HepG2 (cell line): Measurements from ENCODE around the gene TRIM28. TPM values are rescaled to one million over a fixed set of nuclear protein-coding genes. Genes with fewer than 3 reads are reported as not detected.

ENCODE experiments used
- HNF4G ChIP-seq, 2 experiments: sonication (generic) in 1 of 2; formaldehyde crosslinking in 1 of 2; IDR thresholded peaks; 2 replicates each; pipeline versions ENCODE4 v1.4.0 to v1.6.1; 2011 to 2020; ENCODE audit warnings: borderline replicate concordance in 2 of 2, low read depth in 2 of 2, mild to moderate bottlenecking in 2 of 2, low read length in 1 of 2, missing genetic modification reagents in 1 of 2, moderate library complexity in 1 of 2
- JUN ChIP-seq: sonication (generic); formaldehyde crosslinking; IDR thresholded peaks from 2 replicates; pipeline ENCODE4 v1.4.0; 2020; ENCODE audit warnings: mild to moderate bottlenecking, missing genetic modification reagents
- NR2C2 ChIP-seq: sonication (generic); formaldehyde crosslinking; IDR thresholded peaks from 2 replicates; pipeline ENCODE4 v1.4.0; 2020; ENCODE audit warnings: missing genetic modification reagents, mild to moderate bottlenecking, moderate library complexity, borderline replicate concordance
- NR2F1 ChIP-seq, 2 experiments: fragments of 450-650 bp in 1 of 2; formaldehyde crosslinking in 1 of 2; IDR thresholded peaks; 2 replicates each; pipeline versions ENCODE4 v1.5.0 to v1.6.1; 2016 to 2020; ENCODE audit warnings: mild to moderate bottlenecking in 1 of 2, missing compliant biosample characterization in 1 of 2, missing genetic modification reagents in 1 of 2, moderate library complexity in 1 of 2
- SMARCC2 ChIP-seq: fragments of 450-650 bp; IDR thresholded peaks from 2 replicates; pipeline ENCODE4 v1.6.1; 2017; ENCODE audit warnings: antibody characterized with exemption, mild to moderate bottlenecking
- ZNF136 ChIP-seq: sonication (generic); formaldehyde crosslinking; IDR thresholded peaks from 2 replicates; pipeline ENCODE4 v1.8.1; 2022; ENCODE audit warnings: low read depth, mild to moderate bottlenecking, moderate library complexity, missing genetic modification reagents
- ZNF782 ChIP-seq: sonication (generic); formaldehyde crosslinking; IDR thresholded peaks from 2 replicates; pipeline ENCODE4 v1.4.0; 2020; ENCODE audit warnings: missing genetic modification reagents, mild to moderate bottlenecking, borderline replicate concordance
- ZNF883 ChIP-seq: sonication (generic); formaldehyde crosslinking; IDR thresholded peaks from 2 replicates; pipeline ENCODE4 v1.5.1; 2020; ENCODE audit warnings: mild to moderate bottlenecking, missing genetic modification reagents; ENCODE audit errors: not compliant biosample characterization
- polyA plus RNA-seq, 8 experiments: library from polyadenylated mRNA; depleted of rRNA in 3 of 8; stranded (reverse) in 7 of 8; unstranded in 1 of 8; fragments of >200 nt; fragmentation: Illumina TruSeq in 4 of 8; extraction: Trizol in 4 of 8; gene quantifications; 2 replicates each; pipeline versions ENCODE4 v1.2.1 to v1.2.3, GENCODE V29; 2011 to 2016; ENCODE audit warnings: low read depth in 4 of 8, missing spikeins in 1 of 8, mixed read lengths in 1 of 8; ENCODE audit not compliant: insufficient read depth in 1 of 8
- total RNA-seq, 5 experiments: library from RNA; depleted of rRNA; stranded (reverse); fragments of >200 nt; fragmentation: Illumina TruSeq; extraction: Trizol; gene quantifications; 2 replicates each; pipeline ENCODE4 v1.2.3, GENCODE V29; 2016; ENCODE audit warnings: low read depth in 1 of 5
- TF ChIP-seq, protein P1 (sequence below): sonication (generic); formaldehyde crosslinking; IDR thresholded peaks from 2 replicates; pipeline ENCODE4 v1.5.0; 2020; ENCODE audit warnings: mild to moderate bottlenecking, missing genetic modification reagents
- TF ChIP-seq, protein P2 (sequence below): IDR thresholded peaks from 2 replicates; pipeline ENCODE4 v1.6.1; 2016; ENCODE audit warnings: low read depth

Gene TRIM28
- total and polyA plus RNA-seq, 2 of the 13 experiments (the other 11 are each of a cell fraction or from before 2014, with no cell fraction given) = 361 to 439 TPM

DNA sequence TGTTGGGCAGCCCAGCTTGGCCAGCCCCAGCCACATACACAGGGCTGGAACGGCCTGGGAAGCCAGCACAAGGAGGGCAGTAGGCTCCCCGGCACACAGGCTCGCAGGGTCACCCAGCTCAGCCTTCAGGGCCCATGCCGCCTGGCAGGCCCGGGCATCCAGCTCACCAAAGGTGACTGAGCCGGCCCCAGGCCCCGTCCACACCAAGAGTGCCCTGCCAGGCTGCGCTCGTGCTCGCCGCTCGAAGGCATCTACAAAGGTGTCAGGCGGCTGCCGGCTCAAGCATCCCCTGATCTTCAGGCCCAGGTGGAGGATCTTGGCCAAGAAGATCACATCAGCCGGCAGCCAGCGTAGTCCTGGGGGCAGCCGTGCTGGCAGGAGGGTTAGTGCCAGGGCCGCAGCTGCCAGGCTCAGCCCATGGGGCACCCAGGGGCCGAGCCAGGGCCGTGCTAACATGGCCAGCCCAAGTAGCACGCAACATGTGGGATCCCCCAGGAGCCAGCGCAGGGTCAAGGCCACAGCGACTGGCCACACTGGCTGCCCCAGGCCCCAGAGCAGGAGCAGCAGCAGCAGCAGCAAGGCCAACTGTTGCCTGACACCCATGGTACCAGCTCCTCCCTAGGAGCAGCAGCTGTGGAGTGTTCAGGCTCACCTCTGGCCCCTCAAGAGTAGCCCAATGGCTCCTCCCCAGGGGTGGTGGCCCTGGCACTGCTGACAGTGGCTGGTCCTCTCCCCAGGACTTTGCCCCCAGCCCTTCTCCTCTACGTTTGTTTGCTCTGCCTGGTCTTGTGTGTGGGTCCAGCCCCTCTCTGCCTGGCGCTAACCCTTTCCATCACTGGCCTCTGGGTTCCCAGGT lies 32.3 kb upstream of the TRIM28 start, which contains the start of gene SLC27A5 (continued):
- TF ChIP-seq, protein P1, sequence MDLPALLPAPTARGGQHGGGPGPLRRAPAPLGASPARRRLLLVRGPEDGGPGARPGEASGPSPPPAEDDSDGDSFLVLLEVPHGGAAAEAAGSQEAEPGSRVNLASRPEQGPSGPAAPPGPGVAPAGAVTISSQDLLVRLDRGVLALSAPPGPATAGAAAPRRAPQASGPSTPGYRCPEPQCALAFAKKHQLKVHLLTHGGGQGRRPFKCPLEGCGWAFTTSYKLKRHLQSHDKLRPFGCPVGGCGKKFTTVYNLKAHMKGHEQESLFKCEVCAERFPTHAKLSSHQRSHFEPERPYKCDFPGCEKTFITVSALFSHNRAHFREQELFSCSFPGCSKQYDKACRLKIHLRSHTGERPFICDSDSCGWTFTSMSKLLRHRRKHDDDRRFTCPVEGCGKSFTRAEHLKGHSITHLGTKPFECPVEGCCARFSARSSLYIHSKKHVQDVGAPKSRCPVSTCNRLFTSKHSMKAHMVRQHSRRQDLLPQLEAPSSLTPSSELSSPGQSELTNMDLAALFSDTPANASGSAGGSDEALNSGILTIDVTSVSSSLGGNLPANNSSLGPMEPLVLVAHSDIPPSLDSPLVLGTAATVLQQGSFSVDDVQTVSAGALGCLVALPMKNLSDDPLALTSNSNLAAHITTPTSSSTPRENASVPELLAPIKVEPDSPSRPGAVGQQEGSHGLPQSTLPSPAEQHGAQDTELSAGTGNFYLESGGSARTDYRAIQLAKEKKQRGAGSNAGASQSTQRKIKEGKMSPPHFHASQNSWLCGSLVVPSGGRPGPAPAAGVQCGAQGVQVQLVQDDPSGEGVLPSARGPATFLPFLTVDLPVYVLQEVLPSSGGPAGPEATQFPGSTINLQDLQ (CRISPR knock-in tag) = 0 out of 2 replicates have a peak, but pooled peaks have one; percentile 38
- TF ChIP-seq NR2C2 (CRISPR knock-in tag) = peak; percentile 86
- TF ChIP-seq, protein P2, sequence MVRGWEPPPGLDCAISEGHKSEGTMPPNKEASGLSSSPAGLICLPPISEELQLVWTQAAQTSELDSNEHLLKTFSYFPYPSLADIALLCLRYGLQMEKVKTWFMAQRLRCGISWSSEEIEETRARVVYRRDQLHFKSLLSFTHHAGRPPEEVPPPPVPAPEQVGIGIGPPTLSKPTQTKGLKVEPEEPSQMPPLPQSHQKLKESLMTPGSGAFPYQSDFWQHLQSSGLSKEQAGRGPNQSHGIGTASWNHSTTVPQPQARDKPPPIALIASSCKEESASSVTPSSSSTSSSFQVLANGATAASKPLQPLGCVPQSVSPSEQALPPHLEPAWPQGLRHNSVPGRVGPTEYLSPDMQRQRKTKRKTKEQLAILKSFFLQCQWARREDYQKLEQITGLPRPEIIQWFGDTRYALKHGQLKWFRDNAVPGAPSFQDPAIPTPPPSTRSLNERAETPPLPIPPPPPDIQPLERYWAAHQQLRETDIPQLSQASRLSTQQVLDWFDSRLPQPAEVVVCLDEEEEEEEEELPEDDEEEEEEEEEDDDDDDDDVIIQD (CRISPR knock-in tag) = no peak
- no peak for TF ChIP-seq ZNF883 (CRISPR knock-in tag)
- TF ChIP-seq ZNF782 = peak; percentile 29; the same call in 1 of the 2 replicates
- TF ChIP-seq NR2F1 (CRISPR knock-in tag; IDR thresholded peaks at IDR 0.05) = peak; percentile 61 to 70; a peak in 2 of 4 replicates
- no peak for TF ChIP-seq SMARCC2
- TF ChIP-seq JUN = 0 out of 2 replicates have a peak, but pooled peaks have one; percentile 62
- TF ChIP-seq HNF4G (IDR thresholded peaks at IDR 0.05; ENCODE audit: borderline replicate concordance, low read depth, low read length) = peak; percentile 74; the same call in 1 of the 2 replicates
- TF ChIP-seq HNF4G (CRISPR knock-in tag; IDR thresholded peaks at IDR 0.05; ENCODE audit: borderline replicate concordance, low read depth) = peak; percentile 95
- TF ChIP-seq ZNF136 (CRISPR knock-in tag) = no peak
